ENCODE measurements around the gene TCERG1L.

GRCh38 chr10:131081786-131082185, 229.7 kb downstream of the TCERG1L start:
- TF ChIP-seq EZH2 (IDR thresholded peaks at IDR 0.05; ENCODE audit: insufficient read depth, poor library complexity, severe bottlenecking) = no peak
- no peak for TF ChIP-seq EZH2phosphoT487 (IDR thresholded peaks at IDR 0.05; ENCODE audit: insufficient read depth, low read depth)
